ENCODE measurements around the gene CPB2.

The CPB2 gene

GRCh38 chr13:46043647-46044046, 61.2 kb downstream of the CPB2 start:
- no peak for DNase-seq

GRCh38 chr13:46041419-46041839, 63.4 kb downstream of the CPB2 start:
- no peak for DNase-seq

- no peak for DNase-seq
These were observed 64.1 kb downstream of the CPB2 start for GRCh38 chr13:46040763-46041162.

DNA sequence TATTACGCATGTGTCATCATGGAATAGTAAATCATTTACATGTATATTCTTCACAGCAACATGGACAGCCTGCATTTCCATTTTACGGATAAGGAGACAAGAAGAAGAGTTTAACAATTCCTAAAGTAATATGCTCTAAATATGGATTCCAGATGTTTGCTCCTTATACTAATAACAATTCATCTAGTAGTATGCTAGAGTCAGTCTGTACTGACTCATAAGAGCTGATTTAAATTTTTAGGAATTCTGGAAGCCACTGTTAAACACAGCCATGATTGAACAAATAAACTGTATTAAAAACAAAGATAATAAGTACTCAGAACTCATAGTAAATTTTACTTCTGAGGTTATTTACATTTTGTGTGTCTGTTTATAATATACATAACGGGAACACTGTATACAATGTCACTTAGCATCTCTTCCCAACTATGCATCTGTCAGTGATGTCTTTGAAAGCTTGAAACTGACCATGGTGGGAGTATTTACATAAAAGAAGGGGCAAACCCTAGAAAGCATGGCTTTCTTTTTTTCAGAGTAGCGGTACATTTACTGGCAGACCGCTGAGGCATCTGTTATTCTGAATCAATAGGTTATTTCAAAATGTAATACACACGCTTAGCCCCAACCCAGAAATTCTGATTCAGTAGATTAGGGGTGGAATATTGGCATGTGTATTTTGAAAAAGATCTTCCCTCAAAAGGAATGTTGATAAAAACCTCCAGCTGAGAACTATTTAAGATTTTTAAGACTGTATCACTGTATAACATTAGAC, 65.2 kb downstream of the CPB2 start:
- no peak for DNase-seq

- DNase-seq, result no peak
These were observed 66.5 kb downstream of the CPB2 start for GRCh38 chr13:46038296-46038695.

DNA sequence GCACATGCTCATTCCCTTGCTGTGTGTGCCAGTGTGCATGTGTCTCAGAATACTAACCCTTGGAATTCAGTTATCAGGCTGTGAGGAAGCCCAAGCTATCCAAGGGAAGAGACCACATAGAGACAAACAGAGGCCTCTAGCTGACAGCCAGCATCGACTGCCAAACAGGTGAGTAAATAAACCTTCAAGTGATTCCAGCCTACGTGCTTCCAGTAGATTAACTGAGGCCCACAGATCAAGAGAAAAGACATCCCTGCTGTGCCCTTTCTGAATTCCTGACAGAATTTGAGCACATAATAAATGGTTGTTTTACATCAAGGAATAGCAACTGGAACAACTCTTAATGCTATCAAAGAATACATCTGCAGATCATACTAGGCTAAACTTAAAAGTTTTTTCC, 69.8 kb downstream of the CPB2 start:
- no peak for DNase-seq

DNA sequence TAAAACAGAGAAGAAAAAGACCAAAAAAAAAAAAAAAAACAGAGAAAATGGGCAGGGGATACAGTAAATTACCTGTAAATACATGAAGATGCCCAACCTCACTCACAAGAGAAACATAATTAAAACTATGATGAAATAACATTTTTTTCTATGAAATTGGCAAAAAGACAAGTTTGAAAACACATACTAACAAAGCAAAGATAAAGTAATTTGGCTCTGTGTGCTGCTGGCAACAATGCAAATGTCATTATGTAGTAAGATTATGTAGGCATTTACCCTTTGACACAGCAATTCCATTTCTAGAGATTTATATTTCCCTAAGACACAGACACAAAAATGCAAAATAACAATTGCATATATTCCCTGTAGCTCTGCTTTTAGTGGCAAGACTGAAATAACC, 72.5 kb downstream of the CPB2 start:
- no peak for DNase-seq

GRCh38 chr13:46031581-46032263, 73.1 kb downstream of the CPB2 start:
- DNase-seq, result no peak

- no peak for DNase-seq
These were observed 79.7 kb downstream of the CPB2 start for GRCh38 chr13:46025157-46025556.

- DNase-seq, result no peak
These were observed 82.4 kb downstream of the CPB2 start for GRCh38 chr13:46022481-46022880.

DNA sequence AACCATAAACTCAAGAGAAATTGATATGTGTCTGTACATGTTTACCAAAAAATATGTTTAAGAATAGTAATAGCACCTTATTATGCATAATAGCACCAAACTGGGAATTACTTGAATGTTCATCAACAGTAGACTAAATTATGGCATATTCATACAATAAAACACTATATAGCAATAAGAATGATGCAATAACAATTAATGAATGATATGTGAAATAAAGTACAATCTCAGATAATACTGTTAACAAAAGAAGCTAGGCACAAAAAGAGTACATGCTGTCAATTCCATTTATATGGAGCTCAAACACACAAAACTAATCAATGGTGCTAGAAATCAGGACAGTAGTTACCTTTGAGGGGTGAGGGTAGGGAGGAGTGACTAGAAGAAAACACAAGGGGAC, 88.6 kb downstream of the CPB2 start:
- no peak for DNase-seq

- DNase-seq, result no peak
These were observed 89.5 kb downstream of the CPB2 start for GRCh38 chr13:46015366-46015765.

GRCh38 chr13:46012404-46012803, 92.4 kb downstream of the CPB2 start:
- DNase-seq, result no peak

- DNase-seq, result no peak
These were observed 94.7 kb downstream of the CPB2 start for GRCh38 chr13:46010148-46010547.

DNA sequence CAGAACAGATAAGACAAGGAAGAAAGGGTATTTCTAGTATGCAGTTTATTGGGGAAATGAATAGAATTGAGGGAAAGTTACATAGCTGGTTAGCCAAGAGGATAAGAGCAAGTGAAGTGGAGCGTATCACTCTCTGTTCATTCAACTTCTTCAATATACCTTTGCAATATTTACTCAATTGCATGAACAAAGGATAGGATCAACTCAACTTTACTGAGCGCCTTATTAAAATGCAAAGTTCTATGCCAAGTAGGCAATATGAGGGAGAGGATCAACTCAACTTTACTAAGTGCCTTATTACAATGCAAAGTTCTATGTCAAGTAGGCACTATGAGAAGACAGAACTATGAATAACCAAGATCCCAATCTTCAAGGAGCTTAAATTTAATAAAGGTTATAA, 96.2 kb downstream of the CPB2 start:
- no peak for DNase-seq

- DNase-seq, result no peak
These were observed 98.0 kb downstream of the CPB2 start for GRCh38 chr13:46006688-46007452.

DNA sequence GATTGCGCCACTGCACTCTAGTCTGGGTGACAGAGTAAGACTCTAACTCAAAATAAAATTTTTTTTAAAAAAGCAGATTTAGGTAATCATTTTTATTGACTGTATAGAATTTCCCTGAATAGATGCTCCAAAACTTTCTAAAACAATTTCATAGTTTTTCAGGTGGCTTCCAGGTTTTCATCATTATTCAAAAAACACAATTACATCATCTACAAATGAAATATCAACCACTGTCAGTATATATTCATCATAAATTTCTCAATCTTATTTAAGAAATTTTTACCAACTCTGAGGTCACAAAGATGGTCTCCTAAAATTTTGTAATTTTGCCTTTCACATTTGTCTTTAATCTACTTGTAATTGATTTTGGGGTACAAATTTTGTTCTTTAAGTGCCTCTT, 100.3 kb downstream of the CPB2 start:
- no peak for DNase-seq
